Fibroblast of skin of abdomen (primary cell): Measurements from ENCODE around the gene NR1H4.
"Not testable (repeated sequence)": the region's sequence is repeated elsewhere in the genome, so short reads cannot be mapped to it uniquely, and the experiment has no call there.

ENCODE experiments used
- DNase-seq: peaks from one replicate; pipeline ENCODE4 v3.0.0-alpha.2; 2013

The NR1H4 gene

DNA sequence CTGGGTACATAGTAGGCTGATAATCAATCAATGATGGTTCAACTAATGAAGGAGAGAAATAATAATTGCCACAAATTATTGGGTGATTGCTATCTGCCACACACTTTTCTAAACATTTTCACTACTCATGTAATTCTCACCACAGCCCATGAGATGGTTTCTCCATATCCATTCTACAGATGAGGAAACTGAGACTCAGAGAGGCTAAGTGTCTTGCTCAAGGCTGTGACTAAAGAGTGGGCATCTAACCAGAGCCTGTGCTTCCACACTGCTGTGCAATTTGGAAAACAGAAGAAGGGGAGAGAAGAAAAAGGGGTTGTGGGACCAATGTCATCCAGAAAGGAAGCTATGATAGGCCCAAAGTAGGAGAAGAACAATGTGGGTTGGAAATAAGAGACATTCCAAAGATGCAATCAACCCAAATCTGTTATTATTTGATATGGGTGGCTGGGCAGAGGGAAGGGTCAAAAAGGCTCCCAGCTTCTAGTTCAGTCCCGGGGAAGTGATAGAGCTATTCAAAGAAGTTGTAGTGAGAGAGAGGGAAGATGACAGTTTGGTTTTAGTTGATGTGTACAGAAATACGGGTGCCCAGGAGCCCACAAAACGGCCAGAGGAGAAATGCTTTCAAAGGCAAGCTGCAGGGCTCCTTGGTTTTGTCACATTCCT is 483 bp upstream of the NR1H4 start:
- DNase-seq, result no peak

DNA sequence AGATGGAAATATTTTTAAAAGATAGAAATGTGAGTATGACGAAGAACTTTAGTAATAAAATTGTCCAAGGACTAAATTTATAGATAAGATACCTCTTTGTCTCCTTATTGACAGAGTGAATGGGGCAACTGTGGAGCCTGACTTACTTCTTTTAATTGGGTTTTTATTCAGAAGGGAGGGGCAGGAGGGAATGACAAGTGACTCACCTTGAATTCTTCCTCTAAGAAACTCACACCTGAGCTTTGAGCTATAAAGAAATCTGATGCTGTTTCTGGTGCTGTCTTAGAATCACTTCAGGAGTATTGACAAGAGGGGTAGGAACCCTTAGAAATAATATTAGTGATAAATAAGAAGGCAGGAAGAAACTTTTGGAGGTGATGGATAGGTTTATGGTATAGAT is 951 bp downstream of the NR1H4 start:
- DNase-seq, result no peak

GRCh38 chr12:100476013-100476751 is 2.5 kb downstream of the NR1H4 start:
- no peak for DNase-seq

- DNase-seq, result no peak
Observed at GRCh38 chr12:100481021-100481420, 7.4 kb downstream of the NR1H4 start.

DNA sequence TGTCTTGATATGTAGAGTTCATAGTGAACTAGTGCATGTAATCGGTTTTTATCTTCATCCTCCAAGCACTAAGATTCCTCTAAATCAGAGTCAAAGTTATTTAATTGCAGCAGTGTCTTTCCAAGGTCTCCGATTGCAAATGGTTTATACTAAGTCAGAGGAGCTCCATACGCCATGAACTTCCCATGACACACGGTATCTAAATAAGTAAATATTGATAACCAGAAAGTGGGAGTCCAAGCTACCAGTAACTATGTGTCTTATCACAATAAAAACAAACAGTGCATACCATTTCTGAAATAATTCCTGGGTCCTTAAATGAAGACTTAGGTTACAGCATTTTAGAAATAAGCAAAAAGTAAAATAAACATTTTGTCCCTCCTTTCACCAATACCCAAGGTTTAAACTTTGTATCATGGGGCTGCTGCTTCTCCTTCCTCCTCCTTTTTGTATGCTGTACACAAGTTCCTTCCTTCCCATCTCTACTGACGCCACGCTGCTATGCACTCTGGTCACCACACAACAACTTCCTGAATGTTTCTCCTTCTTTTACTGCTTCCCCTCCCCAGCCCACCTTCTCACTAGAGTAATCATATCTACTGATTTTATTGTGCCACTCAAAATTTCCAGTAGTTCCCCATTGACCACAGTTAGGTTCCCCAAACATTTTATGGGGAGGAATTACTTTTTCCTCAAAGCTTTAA is 10.7 kb downstream of the NR1H4 start:
- DNase-seq, result no peak

GRCh38 chr12:100484891-100485471 is 11.3 kb downstream of the NR1H4 start:
- no peak for DNase-seq

GRCh38 chr12:100485983-100486382 is 12.3 kb downstream of the NR1H4 start:
- no peak for DNase-seq

DNA sequence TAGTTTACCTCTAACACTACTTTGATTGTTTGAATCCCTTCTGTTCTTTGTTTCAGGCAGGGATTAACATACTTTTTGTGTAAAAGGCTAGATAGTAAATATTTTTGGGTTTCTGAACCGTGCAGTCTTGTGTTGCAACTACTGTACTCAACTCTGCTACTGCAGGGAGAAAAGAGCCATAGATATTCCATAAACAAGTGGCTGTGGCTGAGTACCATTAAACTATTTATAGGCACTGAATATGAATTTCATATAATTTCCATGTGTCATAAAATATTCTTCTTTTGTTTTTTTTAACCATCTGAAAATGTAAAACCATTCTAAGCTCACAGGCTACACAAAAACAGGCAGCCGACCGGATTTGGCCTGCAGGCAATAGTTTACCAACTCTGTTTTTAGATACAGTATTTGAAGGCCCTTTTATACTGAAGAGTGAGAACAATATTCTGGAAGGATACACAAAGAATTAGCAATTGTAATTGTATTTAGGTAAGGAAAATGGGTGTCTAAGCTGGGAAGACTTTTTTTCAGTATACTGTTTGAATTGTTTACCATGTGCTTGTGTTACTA is 15.7 kb downstream of the NR1H4 start:
- no peak for DNase-seq

DNA sequence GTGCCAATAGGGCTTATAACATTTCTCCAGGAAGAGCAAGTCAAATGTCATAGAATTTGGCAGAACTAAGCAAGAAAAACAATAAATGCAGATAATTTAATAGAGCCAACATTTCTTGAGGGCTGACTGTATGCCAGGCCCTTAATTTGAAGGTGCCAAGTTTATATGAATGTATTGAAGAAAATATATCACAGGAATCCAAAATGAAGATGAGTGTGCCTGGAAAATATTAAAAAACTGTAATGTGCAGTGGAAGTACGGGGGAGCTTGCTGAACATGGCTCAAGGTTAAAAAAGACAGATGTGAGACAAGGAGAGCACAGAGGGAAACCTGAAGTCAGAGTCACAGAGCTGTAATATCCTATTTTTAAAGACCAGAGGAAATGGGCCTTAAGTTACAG is 16.4 kb downstream of the NR1H4 start:
- no peak for DNase-seq

- DNase-seq, result no peak
Observed at GRCh38 chr12:100491104-100491503, 17.4 kb downstream of the NR1H4 start.

- DNase-seq, result no peak
Observed at GRCh38 chr12:100493396-100494012, 19.8 kb downstream of the NR1H4 start.

DNA sequence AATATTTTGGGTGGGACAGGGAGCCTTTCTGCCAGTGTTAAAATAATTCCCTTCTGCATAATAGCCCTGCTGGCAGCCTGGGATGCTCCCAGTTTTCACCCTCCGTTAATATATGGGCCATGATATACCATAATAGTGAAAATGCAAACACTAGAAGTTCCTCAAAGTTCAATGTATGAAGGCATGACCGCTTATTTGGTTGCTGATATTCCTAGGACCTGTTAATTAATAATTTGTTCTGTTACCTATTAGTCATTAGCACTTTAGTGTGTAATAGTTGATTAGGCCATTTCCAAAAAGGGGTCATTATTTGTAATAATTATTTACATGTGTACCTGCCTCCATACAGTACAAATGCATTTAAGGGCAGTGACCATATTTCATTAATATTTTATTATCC is 20.4 kb downstream of the NR1H4 start:
- DNase-seq, result no peak

DNA sequence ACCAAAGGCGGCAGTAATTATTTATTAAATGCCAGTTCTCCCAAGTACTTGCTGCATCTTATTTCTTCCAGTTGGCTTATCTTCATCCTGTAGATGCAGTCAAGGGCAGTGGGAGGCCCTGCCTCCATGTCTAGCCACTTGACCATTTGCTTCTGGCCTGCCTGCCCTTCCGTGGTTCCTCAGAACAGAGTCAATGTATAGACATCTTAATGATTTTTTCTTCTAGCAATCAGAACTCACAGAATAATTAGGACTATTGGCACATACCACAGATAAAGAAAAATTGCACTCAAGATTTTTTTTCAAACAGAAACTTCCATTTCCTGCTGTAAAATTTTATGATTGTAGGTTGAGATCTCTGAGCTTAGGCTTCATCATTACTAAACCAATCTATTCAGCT is 20.9 kb downstream of the NR1H4 start:
- no peak for DNase-seq

- DNase-seq, result no peak
Observed at GRCh38 chr12:100497105-100497795, 23.6 kb downstream of the NR1H4 start.

DNA sequence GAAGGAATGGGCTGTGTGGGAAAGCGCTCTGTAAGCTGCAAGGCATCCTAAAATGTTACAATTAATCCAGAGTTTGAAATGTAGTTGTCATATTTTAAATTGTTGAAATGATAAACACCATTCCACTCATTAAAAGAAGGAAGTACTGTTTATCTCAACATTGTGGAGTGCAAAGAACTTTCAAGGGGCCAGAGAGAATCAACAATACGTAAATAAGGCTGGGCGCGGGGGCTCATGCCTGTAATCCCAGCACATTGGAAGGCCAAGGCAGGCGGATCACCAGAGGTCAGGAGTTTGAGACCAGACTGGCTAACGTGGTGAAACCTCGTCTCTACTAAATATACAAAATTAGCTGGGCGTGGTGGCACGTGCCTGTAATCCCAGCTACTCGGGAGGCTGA is 24.5 kb downstream of the NR1H4 start:
- DNase-seq, result no peak

GRCh38 chr12:100499416-100499815 is 25.8 kb downstream of the NR1H4 start:
- no peak for DNase-seq

- not testable (repeated sequence) for DNase-seq
Observed at GRCh38 chr12:100502718-100503117, 29.1 kb downstream of the NR1H4 start.

- DNase-seq, result no peak
Observed at GRCh38 chr12:100503228-100503628, 29.6 kb downstream of the NR1H4 start.

DNA sequence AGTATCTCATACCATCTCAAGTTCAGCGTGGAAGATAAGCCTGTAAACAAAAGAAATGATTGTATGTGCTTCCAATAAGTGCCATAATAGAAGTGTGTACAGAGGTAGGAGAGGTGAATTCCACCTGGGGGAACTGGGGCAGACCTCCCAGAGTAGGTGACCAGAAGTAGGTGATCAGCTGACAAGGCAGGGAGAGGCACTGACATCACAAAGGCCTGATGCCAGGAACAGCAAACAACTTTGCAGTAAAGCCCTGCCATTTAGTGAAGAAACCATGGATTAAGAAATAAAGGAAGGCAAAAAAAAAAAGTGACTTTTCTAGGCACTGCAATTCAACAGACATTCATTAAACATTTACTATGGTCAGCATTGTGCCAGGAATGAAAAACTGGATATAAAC is 31.1 kb downstream of the NR1H4 start:
- no peak for DNase-seq

DNA sequence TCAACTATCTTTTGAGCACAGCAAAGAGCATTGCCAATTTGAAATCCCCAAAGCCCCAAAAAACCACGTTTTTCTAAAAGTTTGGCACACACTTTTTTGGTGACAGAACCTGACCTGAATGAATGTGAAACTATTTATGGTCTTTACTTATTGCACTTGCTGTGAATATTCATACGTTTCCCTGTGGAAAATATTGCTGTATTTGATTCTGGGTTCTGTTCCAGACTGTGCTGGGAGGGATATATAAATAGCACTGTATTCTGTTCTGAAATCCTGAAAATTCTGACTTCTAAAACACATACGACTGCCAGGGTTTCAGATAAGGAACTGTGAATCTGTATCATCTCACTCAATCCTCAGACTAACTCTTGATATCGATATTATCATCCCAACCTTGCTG is 35.1 kb downstream of the NR1H4 start:
- no peak for DNase-seq

- DNase-seq, result no peak
Observed at GRCh38 chr12:100512692-100513091, 39.0 kb downstream of the NR1H4 start.

DNA sequence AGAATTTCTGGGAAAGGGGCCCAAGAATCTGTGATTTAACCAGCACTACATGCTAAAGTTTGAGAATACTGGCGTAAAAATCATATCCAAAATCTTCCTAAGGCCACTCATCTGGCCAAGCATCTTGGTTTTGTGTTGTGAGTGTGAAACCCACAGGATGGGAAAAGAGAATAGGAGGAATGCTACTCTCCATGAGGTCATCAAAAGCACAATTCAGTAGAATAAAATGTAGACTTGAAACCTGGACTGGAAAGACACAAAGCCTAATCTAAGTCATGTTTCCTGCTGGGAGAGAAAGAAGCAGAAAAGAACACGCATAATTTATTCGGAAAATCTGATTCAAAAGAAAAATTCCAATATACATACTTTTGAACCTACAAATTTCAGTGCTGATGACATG is 42.3 kb downstream of the NR1H4 start:
- DNase-seq, result no peak
